Memory B cell (primary cell): Measurements from ENCODE around the gene DCTPP1.
A peak's percentile ranks its signal among the peaks of the same experiment; 100 is the strongest.
"Not testable (repeated sequence)": the region's sequence is repeated elsewhere in the genome, so short reads cannot be mapped to it uniquely, and the experiment has no call there.

Experiments
- ATAC-seq: fragments of 150-1000 bp; cut with Tn5 transposase; 2 replicates; pipeline ENCODE4 v1.10.0; 2021; ENCODE audit warnings: low read depth, mild to moderate bottlenecking, moderate library complexity
- DNase-seq, 2 donors: peaks; one replicate each; pipeline ENCODE4 v3.0.0; 2022; ENCODE audit warnings: low spot score in 2 of 2
- H3K27ac Mint-ChIP-seq: one replicate; pipeline ENCODE4 v1.8.0; 2022; ENCODE audit warnings: mild to moderate bottlenecking, moderate library complexity, mixed read lengths
- H3K27me3 Mint-ChIP-seq: one replicate; pipeline ENCODE4 v1.8.0; 2022; ENCODE audit warnings: mixed read lengths
- H3K36me3 Mint-ChIP-seq: one replicate; pipeline ENCODE4 v1.8.0; 2022; ENCODE audit warnings: mild to moderate bottlenecking, mixed read lengths
- H3K4me1 Mint-ChIP-seq: one replicate; pipeline ENCODE4 v1.8.0; 2022; ENCODE audit warnings: mixed read lengths
- H3K4me3 Mint-ChIP-seq: one replicate; pipeline ENCODE4 v1.8.0; 2022; ENCODE audit warnings: mild to moderate bottlenecking, moderate library complexity, mixed read lengths
- H3K9me3 Mint-ChIP-seq: one replicate; pipeline ENCODE4 v1.8.0; 2022; ENCODE audit warnings: mixed read lengths

Gene DCTPP1

DNA sequence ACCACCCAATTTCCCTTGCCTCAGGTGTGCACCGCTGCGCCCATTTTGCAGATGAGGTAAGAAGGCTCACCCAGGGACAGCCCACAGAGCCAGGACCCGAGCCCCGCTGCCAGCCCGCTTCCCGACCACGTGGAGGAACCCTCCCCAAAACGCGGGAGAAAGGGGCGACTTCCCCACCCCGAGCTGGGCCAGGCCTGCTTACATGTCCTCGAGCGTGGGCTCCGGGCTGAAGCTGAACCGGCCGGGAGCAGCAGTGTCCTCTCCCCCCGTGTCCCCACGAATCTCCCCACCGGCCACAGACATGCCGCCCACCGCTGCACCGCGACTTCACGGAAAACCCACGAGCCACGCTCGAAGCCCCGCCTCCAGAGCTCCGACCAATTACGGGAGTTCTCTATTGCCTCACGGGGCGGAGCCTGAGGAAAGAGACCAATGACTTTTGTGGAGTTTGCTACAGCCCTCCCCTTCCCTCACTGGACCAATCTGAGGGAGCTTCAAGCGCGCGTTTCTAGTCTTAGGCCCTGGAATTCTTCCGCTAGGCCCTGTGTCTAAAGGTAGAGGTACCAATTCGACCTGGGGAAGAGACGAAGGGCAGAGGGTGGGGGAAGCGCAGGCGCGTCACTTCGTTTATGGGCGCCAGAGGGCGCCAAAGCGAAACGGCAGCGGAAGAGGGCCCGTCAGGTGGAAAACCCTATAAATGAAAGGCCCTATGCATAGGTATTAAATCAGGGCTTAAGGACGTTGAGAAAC lies at the start of gene DCTPP1:
DCTPP1 (minus strand) TSS at position 353 of the 750 bp plus-strand sequence; CDS start at position 303, 50 bp downstream.
- no peaks in the 10 kb centered on the region for H3K27me3 Mint-ChIP-seq
- peaks cover 9% of the 10 kb centered on the region for H3K36me3 Mint-ChIP-seq
- peaks cover 22% of the 10 kb centered on the region for H3K4me1 Mint-ChIP-seq
- H3K4me3 Mint-ChIP-seq = no peak within 1 kb of the TSS
- peak; percentile 94 for ATAC-seq
- no peaks in the 10 kb centered on the region for H3K9me3 Mint-ChIP-seq
- peak; percentile 84 to 94 for DNase-seq
- H3K27ac Mint-ChIP-seq = no peak within 1 kb of the TSS

DNA sequence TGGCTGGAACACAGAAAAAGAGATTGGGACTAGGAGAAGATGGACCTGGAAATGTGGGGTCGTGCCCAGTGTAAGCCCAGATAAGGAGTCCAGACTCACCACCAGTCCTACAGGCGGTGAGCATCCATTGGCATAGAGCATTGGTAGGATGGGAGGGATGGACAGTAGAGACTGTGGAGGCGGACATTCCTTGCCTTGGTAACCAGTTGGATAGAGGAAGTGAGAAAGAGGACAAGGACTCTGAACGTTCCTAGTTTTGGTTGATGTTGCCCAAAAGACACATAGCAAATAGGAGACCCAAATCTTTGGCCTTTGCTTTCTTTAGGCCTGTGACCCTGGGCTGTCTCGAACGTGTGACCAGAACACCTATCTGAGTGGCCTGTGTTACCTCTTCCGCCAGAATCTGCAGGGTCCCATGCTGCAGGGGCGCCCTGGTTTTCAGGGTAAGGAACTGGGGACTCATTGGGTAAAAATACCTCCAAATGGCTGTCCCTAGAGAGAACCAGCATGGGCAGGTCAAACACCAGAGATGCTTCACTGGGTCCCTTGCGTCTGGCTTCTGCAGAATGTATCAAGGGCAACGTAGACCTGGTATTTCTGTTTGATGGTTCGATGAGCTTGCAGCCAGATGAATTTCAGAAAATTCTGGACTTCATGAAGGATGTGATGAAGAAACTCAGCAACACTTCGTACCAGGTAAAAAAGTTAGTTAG lies 49.1 kb upstream of the DCTPP1 start:
- Mint-ChIP-seq H3K9me3 (no peaks in the 10 kb centered on the region), H3K27me3 (no peaks in the 10 kb centered on the region), H3K27ac (peak overlapping the region; percentile 62), H3K4me1 (peaks cover 23% of the 10 kb centered on the region), H3K36me3 (peaks cover 37% of the 10 kb centered on the region), H3K4me3 (peak overlapping the region; percentile 28)
- DNase-seq (no peak), ATAC-seq (no peak)

DNA sequence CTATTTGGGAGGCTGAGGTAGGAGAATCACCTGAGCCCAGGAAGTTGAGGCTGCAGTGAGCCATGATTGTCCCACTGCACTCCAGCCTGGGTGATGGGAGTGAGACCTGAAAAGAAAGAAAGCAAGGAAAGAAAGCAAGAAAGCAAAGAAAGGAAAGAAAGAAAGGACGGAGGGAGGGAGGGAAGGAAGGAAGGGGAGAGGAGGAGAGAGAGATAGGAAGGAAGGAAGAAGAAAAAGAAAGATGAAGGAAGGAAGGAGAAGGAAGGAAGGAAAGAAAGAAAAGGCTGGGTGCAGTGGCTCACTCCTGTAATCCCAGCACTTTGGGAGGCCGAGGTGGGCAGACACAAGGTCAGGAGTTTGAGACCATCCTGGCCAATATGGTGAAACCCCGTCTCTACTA lies 47.9 kb upstream of the DCTPP1 start:
- DNase-seq, ATAC-seq, H3K9me3 Mint-ChIP-seq, H3K27me3 Mint-ChIP-seq: not testable (repeated sequence)
- Mint-ChIP-seq H3K4me1 (peaks cover 33% of the 10 kb centered on the region), H3K27ac (peak overlapping the region; percentile 84), H3K36me3 (peaks cover 32% of the 10 kb centered on the region), H3K4me3 (peak overlapping the region; percentile 60)

DNA sequence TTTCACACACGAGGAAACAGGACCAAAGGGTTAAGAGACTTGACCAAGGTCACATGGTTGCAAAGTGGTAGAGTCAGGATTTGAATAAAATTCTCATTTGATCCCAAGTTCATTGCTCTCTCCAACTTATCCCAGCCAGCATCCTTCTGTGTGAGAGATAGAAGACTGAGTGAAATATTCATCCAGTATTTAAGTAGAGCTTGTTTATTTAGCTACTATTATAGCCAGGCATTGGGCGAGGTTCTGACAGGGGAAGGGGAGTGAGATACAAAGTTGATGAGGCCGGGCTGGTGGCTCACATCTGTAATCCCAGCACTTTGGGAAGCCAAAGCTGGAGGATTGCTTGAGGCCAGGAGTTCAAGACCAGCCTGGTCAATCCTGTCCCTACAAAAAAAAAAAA lies 47.2 kb upstream of the DCTPP1 start:
- Mint-ChIP-seq H3K4me1 (peaks cover 38% of the 10 kb centered on the region), H3K27me3 (no peaks in the 10 kb centered on the region), H3K9me3 (no peaks in the 10 kb centered on the region), H3K36me3 (peaks cover 27% of the 10 kb centered on the region), H3K27ac (peak overlapping the region; percentile 84), H3K4me3 (no peak overlapping the region)
- no peak for ATAC-seq
- no peak for DNase-seq

DNA sequence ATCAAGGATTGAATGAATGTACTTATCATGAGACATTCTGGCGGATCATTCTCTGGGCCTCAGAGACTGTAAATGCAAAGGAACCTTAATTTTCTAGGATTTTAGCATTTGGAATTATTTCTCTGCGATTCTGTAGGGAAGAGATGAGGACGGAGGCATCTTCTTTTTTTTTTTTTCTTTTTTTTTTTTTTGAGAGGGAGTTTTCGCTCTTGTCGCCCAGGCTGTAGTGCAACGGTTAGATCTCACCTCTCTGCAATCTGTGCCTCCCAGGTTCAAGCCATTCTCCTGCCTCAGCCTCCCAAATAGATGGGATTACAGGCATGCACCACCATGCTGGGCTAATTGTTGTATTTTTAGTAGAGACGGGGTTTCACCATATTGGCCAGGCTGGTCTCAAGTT lies 44.9 kb upstream of the DCTPP1 start:
- ATAC-seq (no peak), DNase-seq (no peak)
- H3K27me3 Mint-ChIP-seq = no peaks in the 10 kb centered on the region
- H3K4me1 Mint-ChIP-seq = peaks cover 47% of the 10 kb centered on the region
- peak overlapping the region; percentile 41 for H3K27ac Mint-ChIP-seq
- no peaks in the 10 kb centered on the region for H3K9me3 Mint-ChIP-seq
- peaks cover 16% of the 10 kb centered on the region for H3K36me3 Mint-ChIP-seq
- peak overlapping the region; percentile 93 for H3K4me3 Mint-ChIP-seq

DNA sequence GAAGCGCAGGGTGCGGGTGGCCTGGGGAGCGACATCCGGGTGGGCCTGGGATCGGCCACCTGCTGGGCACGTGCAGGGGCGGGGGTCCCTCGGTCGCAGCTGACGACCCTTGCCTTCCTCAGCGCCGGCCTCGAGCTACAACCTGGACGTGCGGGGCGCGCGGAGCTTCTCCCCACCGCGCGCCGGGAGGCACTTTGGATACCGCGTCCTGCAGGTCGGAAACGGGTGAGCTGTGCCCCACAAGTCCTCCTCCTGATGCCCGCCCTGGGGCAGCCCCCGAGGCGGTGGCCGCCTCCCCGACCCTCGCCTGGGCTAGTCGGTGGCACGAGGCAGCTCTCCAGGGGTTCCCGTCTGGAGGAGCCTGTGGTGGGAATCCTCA lies 44.2 kb upstream of the DCTPP1 start:
- Mint-ChIP-seq H3K9me3 (no peaks in the 10 kb centered on the region), H3K4me3 (peak overlapping the region; percentile 93), H3K36me3 (peaks cover 16% of the 10 kb centered on the region), H3K27ac (peak overlapping the region; percentile 94), H3K27me3 (no peaks in the 10 kb centered on the region), H3K4me1 (peaks cover 48% of the 10 kb centered on the region)
- DNase-seq = no peak
- no peak for ATAC-seq

DNA sequence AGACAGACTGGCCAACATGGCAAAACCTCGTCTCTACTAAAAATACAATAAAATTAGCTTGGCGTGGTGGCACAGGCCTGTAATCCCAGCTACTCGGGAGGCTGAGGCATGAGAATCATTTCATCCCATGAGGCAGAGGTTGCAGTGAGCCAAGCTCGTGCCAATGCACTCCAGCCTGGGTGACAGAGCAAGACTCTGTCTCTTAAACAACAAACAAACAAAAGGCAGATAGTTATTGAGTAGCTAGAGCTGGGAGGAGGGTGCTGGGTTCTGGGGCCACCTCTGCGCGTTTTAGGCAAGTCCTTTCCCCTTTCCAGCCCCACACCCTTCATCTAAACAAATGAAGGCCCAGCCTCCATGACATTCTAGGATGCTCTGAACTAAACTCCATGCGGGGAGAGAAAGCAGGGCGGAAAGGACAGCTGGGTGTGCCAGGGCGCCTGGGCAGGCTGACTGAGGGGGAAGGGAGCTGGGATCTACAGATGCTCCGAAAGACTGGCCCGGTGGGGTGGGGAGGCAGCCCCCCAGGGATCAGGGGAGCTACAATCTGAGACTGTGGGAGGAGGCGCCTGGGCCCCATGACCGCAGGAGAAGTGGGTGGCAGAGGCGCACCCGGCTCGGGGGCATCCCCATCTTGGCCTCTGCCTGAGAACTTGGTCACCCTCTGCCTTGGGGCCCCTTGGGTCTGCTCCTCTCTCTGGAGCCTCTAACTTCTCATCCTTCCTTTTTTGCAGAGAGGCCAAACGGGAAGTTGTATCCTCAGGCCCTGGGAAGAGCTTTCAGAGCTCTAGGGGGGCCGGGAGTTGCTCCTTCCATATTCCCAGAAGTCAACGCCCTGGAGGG lies 43.6 kb upstream of the DCTPP1 start:
- Mint-ChIP-seq H3K4me1 (peaks cover 43% of the 10 kb centered on the region), H3K9me3 (no peaks in the 10 kb centered on the region), H3K4me3 (peak overlapping the region; percentile 93), H3K27me3 (no peaks in the 10 kb centered on the region), H3K27ac (peak overlapping the region; percentile 94), H3K36me3 (peaks cover 14% of the 10 kb centered on the region)
- DNase-seq (peak in 1 of 2 donors; percentile 30), ATAC-seq (peak; percentile 38)

DNA sequence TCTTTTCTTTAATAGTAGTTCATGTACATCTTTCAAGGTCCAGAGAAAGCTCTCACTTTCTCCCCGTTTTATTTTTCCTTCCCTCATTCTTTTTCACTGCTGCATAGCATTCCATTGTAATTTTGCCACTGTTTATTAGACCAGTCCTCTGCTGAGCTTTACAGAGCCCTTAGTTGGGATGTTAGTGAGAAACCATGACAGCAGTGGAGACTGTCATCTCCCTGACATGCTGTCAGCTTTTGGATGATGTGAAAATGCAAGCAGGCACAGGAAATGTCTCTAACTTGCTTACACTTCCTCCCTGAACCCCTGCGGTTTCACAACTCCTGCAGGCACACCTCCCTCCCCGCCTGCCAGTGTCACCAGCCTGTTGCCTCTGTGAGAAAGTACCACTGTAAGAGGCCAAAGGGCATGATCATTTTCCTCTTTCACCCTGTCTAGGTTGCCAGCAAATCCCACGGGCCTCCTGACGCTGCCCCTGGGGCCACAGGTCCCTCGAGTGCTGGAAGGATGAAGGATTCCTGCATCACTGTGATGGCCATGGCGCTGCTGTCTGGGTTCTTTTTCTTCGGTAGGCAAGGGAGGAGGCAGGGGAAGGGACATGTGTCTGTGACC lies 42.6 kb upstream of the DCTPP1 start, which contains the start of gene ITGAL:
ITGAL (plus strand) TSS at position 415 of the 615 bp plus-strand sequence; CDS start at position 511, 96 bp downstream.
- Mint-ChIP-seq H3K4me3 (peak within 1 kb of the TSS; percentile 93), H3K27me3 (no peaks in the 10 kb centered on the region), H3K36me3 (peaks cover 8% of the 10 kb centered on the region), H3K9me3 (no peaks in the 10 kb centered on the region), H3K27ac (peak within 1 kb of the TSS; percentile 94), H3K4me1 (peaks cover 36% of the 10 kb centered on the region)
- ATAC-seq (peak; percentile 78), DNase-seq (peak; percentile 51 to 68)

DNA sequence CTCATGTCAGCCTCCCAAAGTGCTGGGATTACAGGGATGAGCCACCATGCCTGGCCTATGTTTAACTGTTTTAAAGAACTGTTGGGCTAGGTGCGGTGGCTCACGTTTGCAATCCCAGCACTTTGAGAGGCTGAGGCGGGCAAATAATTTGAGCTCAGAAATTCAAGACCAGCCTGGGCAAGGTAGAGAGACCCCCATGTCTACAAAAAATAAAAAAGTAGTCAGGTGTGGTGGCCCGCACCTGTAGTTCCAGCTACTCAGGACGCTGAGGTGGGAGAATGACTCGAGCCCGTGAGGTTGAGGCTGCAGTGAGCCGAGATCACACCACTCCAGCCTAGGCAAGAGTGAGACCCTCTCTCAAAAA lies 40.8 kb upstream of the DCTPP1 start:
- Mint-ChIP-seq H3K4me1 (peaks cover 34% of the 10 kb centered on the region), H3K27me3 (no peaks in the 10 kb centered on the region), H3K4me3 (no peak overlapping the region), H3K27ac (peak overlapping the region; percentile 94), H3K9me3 (no peaks in the 10 kb centered on the region), H3K36me3 (peaks cover 3% of the 10 kb centered on the region)
- DNase-seq (no peak), ATAC-seq (no peak)

DNA sequence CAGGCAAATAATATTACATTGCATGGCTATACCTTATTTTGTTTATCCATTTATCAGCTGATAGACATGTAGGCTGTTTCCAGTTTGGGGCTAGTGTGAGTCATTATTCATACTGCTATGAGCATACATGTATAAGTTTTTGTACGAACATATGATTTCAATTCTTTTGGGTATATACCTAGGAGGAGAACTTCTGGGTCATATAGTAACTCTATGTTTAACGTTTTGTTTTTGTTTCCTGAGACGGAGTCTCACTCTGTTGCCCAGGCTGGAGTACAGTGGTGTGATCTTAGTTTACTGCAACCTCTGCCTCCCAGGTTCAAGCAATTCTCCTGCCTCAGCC lies 40.3 kb upstream of the DCTPP1 start:
- Mint-ChIP-seq H3K36me3 (no peaks in the 10 kb centered on the region), H3K27me3 (no peaks in the 10 kb centered on the region), H3K9me3 (no peaks in the 10 kb centered on the region), H3K4me1 (peaks cover 34% of the 10 kb centered on the region), H3K27ac (peak overlapping the region; percentile 94), H3K4me3 (no peak overlapping the region)
- DNase-seq (no peak), ATAC-seq (no peak)

DNA sequence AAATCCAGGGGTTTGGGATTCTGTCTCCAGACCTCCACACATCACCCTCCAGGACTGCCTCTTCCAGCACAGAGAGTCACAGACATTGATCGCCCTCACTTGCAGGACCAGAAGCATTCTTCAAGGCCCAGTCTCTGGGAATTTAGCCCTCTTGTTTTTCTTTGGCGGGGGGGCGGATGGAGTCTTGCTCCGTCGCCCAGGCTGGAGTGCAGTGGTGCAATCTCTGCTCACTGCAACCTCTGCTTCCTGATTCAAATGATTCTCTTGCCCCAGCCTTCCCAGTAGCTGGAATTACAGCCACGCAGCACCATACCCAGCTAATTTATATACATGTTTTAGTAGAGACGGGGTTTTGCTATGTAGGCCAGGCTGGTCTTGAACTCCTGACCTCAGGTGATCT lies 34.2 kb upstream of the DCTPP1 start:
- Mint-ChIP-seq H3K4me1 (peaks cover 2% of the 10 kb centered on the region), H3K9me3 (no peaks in the 10 kb centered on the region)
- ATAC-seq = no peak

DNA sequence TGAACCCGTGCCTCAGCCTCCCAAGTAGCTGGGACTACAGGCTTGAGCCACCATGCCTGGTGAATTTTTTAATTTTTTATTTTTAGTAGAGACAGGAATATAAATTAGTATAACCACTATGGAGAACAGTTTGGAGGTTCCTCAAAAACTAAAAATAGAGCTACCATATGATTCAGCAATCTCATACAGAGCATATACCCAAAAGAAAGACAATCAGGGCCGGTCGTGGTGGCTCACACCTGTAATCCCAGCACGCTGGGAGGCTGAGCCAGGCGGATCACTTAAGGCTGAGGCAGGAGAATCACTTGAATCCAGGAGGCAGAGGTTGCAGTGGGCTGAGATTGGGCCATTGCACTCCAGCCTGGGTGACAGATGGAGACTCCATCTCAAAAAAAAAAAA lies 31.6 kb upstream of the DCTPP1 start:
- not testable (repeated sequence) for H3K36me3 Mint-ChIP-seq, DNase-seq, H3K27me3 Mint-ChIP-seq, H3K27ac Mint-ChIP-seq, H3K9me3 Mint-ChIP-seq, ATAC-seq, H3K4me3 Mint-ChIP-seq
- peaks cover 18% of the 10 kb centered on the region for H3K4me1 Mint-ChIP-seq

More for the DNA sequence above, 34.2 kb upstream of the DCTPP1 start:
- Mint-ChIP-seq H3K36me3 (no peaks in the 10 kb centered on the region), H3K27ac (no peak overlapping the region), H3K4me3 (no peak overlapping the region), H3K27me3 (no peaks in the 10 kb centered on the region)
- DNase-seq = no peak

DNA sequence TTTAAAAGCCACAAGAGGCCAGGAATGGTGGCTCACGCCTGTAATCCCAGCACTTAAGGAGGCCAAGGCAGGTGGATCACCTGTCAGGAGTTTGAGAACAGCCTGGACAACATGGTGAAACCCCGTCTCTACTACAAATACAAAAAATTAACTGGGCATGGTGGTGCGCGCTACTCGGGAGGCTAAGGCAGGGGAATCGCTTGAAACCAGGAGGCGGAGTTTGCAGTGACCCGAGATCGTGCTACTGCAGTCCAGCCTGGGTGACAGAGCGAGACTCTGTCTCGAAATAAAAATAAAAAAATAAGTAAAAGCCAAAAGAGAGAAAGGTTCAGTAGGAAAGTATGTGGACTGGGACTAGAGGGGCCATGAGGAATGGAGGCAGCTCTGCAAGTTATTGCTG lies 29.6 kb upstream of the DCTPP1 start:
- peaks cover 20% of the 10 kb centered on the region for H3K4me1 Mint-ChIP-seq
- H3K36me3 Mint-ChIP-seq = no peaks in the 10 kb centered on the region
- no peaks in the 10 kb centered on the region for H3K27me3 Mint-ChIP-seq
- H3K9me3 Mint-ChIP-seq = no peaks in the 10 kb centered on the region
- peak overlapping the region; percentile 88 for H3K27ac Mint-ChIP-seq
- H3K4me3 Mint-ChIP-seq = peak overlapping the region; percentile 70
- ATAC-seq (no peak), DNase-seq (no peak)
